Osteoblast (primary cell): Measurements from ENCODE around the gene ERCC8. TPM values are rescaled to one million over a fixed set of nuclear protein-coding genes. Genes with fewer than 3 reads are reported as not detected.
A peak's percentile ranks its signal among the peaks of the same experiment; 100 is the strongest.

Experiments used
- DNase-seq: peaks from one replicate; pipeline ENCODE4 v3.0.0; 2011; ENCODE audit warnings: low spot score, mixed read lengths; ENCODE audit not compliant: insufficient read length; ENCODE audit errors: missing footprints
- H2AFZ ChIP-seq: 2 replicates; pipeline ENCODE4 v1.6.0; 2011; ENCODE audit warnings: mild to moderate bottlenecking, low read length
- H3K27ac ChIP-seq: 2 replicates; pipeline ENCODE4 v1.5.1; 2011; ENCODE audit warnings: mild to moderate bottlenecking, low read depth, low read length, moderate library complexity
- H3K27me3 ChIP-seq: 2 replicates; pipeline ENCODE4 v1.6.0; 2012; ENCODE audit warnings: mild to moderate bottlenecking, control low read depth, inconsistent platforms, low read length, moderate library complexity; ENCODE audit not compliant: insufficient read depth
- H3K36me3 ChIP-seq: 2 replicates; pipeline ENCODE4 v1.5.1; 2011; ENCODE audit warnings: mild to moderate bottlenecking, low read length, control low read depth, moderate library complexity; ENCODE audit not compliant: insufficient read depth
- H3K4me1 ChIP-seq: 2 replicates; pipeline ENCODE4 v1.5.1; 2011; ENCODE audit warnings: mild to moderate bottlenecking, low read length, control low read depth, moderate library complexity; ENCODE audit not compliant: insufficient read depth
- H3K4me2 ChIP-seq: 2 replicates; pipeline ENCODE4 v1.6.0; 2011; ENCODE audit warnings: mild to moderate bottlenecking, low read length; ENCODE audit not compliant: insufficient read depth
- H3K4me3 ChIP-seq: fragments of 200-600 bp; sonication (generic); 3 replicates; pipeline ENCODE4 v1.5.1; 2012; ENCODE audit warnings: mild to moderate bottlenecking, low read length, inconsistent platforms; ENCODE audit not compliant: insufficient read depth
- H3K79me2 ChIP-seq: 2 replicates; pipeline ENCODE4 v1.6.0; 2012; ENCODE audit warnings: mild to moderate bottlenecking, low read length, control low read depth, inconsistent platforms; ENCODE audit not compliant: insufficient read depth
- H3K9me3 ChIP-seq: 2 replicates; pipeline ENCODE4 v1.5.1; 2011; ENCODE audit warnings: low read depth, low read length, control low read depth
- H4K20me1 ChIP-seq: 2 replicates; pipeline ENCODE4 v1.6.0; 2012; ENCODE audit warnings: mild to moderate bottlenecking, low read length, control low read depth; ENCODE audit not compliant: insufficient read depth
- total RNA-seq: library from RNA; depleted of rRNA; stranded (reverse); fragments of >200 nt; gene quantifications from 2 replicates; pipeline ENCODE4 v1.2.3, GENCODE V29; 2012
- TF ChIP-seq, protein P1 (sequence below): IDR thresholded peaks from 2 replicates; pipeline ENCODE4 v1.5.1; 2011; ENCODE audit warnings: mild to moderate bottlenecking, low read depth, low read length, moderate library complexity; ENCODE audit errors: extremely low read depth

ERCC8 gene, protein sequence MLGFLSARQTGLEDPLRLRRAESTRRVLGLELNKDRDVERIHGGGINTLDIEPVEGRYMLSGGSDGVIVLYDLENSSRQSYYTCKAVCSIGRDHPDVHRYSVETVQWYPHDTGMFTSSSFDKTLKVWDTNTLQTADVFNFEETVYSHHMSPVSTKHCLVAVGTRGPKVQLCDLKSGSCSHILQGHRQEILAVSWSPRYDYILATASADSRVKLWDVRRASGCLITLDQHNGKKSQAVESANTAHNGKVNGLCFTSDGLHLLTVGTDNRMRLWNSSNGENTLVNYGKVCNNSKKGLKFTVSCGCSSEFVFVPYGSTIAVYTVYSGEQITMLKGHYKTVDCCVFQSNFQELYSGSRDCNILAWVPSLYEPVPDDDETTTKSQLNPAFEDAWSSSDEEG
- 20.0 and 23.2 TPM in 2 replicates for total RNA-seq

DNA sequence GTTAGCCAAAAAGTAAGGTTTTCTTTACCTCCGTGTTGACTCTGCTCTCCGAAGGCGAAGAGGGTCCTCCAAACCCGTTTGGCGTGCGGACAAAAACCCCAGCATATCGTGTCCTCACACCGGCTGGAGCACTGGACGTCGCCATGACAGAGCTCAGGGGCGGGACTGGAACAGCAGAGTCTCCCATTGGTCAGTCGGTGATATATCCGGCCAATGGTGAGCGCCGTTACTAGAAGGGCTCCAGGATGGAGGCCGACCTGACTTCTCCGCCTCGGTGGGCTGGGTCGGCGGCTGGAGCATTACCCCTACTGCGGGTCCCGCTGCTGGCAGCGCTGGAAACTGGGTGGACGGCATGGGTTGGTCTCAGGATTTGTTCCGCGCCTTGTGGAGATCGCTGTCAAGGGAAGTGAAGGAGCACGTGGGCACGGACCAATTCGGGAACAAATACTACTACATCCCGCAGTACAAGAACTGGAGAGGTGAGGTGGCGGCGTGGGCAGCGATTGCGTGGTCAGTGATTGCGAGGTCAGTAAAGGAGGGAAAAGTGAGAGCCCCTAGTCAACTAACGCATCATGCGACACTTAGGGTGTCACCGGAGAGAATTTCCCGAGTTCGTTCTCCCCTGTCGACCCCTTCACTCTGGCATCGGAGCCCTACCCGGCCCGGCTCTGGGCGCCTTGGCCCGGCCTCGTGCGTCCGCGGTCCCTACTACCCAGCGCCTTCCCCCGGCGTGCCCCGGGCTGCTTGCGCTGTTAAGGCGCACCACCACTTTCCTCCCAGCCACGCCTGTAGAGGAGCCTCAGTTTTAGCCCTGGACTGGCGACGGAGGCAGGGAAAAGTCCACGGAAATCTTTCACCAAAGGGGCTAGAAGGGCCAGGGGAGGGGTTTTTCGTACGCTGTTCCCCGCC, at the start of gene ERCC8, which contains the start of gene NDUFAF2:
Gene ERCC8 (minus strand): TSS at position 167 of the 909 bp plus-strand sequence. CDS start 62 bp downstream, at position 105.
Gene NDUFAF2 (plus strand): TSS at position 302 of the 909 bp plus-strand sequence. CDS start 51 bp downstream, at position 353.
- H3K79me2 ChIP-seq: peaks cover 84% of the 10 kb centered on the region
- peak within 1 kb of the TSS; percentile 87 for H3K27ac ChIP-seq
- peaks cover 12% of the 10 kb centered on the region for H4K20me1 ChIP-seq
- peak within 1 kb of the TSS; percentile 100 for H2AFZ ChIP-seq
- H3K9me3 ChIP-seq: no peaks in the 10 kb centered on the region
- no peaks in the 10 kb centered on the region for H3K27me3 ChIP-seq
- DNase-seq: peak; percentile 97
- H3K36me3 ChIP-seq: no peaks in the 10 kb centered on the region
- peaks cover 20% of the 10 kb centered on the region for H3K4me1 ChIP-seq
- TF ChIP-seq, protein P1, sequence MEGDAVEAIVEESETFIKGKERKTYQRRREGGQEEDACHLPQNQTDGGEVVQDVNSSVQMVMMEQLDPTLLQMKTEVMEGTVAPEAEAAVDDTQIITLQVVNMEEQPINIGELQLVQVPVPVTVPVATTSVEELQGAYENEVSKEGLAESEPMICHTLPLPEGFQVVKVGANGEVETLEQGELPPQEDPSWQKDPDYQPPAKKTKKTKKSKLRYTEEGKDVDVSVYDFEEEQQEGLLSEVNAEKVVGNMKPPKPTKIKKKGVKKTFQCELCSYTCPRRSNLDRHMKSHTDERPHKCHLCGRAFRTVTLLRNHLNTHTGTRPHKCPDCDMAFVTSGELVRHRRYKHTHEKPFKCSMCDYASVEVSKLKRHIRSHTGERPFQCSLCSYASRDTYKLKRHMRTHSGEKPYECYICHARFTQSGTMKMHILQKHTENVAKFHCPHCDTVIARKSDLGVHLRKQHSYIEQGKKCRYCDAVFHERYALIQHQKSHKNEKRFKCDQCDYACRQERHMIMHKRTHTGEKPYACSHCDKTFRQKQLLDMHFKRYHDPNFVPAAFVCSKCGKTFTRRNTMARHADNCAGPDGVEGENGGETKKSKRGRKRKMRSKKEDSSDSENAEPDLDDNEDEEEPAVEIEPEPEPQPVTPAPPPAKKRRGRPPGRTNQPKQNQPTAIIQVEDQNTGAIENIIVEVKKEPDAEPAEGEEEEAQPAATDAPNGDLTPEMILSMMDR: no peak
- H3K4me2 ChIP-seq: peak within 1 kb of the TSS; percentile 95
- peak within 1 kb of the TSS; percentile 97 for H3K4me3 ChIP-seq

DNA sequence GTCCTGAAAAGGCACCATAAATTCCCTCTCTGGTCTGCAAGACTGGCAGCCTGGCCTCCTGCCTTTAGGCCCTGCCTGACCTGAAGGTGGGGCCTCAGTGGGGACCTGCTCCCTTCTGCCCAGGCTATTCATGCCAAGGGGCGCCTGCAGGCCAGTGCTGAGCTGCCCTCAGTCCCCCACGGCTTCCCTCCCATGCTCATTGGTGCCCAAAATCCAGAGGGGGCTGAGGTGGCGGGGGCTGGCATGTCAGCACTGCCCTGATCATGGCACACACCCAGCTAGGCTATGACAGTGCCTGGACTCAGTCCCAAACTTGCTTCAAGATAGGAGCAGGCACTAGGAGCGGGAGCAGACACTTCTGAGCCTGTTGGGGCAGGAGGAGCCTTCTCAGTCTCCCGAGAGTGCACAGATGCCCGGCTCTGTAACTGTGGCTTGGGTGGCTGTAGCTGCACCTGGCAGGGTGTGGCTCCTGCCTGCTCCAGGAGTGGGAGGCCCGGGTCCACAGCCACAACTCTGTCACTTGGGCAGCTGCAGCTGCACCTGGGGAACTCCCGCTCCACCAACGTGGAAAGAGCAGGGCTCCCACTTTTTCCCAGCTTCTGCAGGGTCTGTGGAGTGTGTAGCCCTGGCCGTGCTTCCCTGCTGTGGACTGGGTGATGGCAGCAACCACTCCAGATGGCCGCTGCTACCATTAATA, 49.2 kb upstream of the ERCC8 start:
- H3K4me1 ChIP-seq: no peaks in the 10 kb centered on the region
- no peak overlapping the region for H3K27ac ChIP-seq
- H3K36me3 ChIP-seq: no peaks in the 10 kb centered on the region
- H4K20me1 ChIP-seq: peaks cover 12% of the 10 kb centered on the region
- H3K79me2 ChIP-seq: peaks cover 33% of the 10 kb centered on the region
- no peak overlapping the region for H3K4me3 ChIP-seq
- no peak for DNase-seq
- TF ChIP-seq, protein P1: no peak
- no peaks in the 10 kb centered on the region for H3K27me3 ChIP-seq
- no peak overlapping the region for H2AFZ ChIP-seq
- H3K4me2 ChIP-seq: no peak overlapping the region
- peaks cover 3% of the 10 kb centered on the region for H3K9me3 ChIP-seq

DNA sequence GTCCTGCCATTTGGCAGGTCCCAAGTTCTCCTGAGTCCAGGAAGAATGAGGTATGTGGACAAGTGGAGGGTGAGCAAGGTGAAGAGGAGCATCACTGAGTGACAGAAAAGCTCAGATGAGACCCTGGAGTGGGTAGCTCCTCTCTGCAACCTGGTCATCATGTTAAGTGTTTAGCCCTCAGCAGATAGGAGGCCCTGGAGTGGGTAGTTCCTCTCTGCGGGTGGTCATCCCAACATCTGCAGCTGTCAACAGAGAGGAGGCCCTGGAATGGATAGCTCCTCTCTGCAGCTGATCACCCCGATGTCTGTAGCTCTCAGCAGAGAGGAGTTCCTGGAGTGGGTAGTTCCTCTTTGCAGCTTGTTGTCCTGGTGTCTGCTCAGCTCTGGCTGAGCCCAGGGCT, 48.6 kb upstream of the ERCC8 start:
- no peak for DNase-seq
- no peak overlapping the region for H3K4me2 ChIP-seq
- peaks cover 3% of the 10 kb centered on the region for H3K9me3 ChIP-seq
- H3K79me2 ChIP-seq: peaks cover 30% of the 10 kb centered on the region
- TF ChIP-seq, protein P1: no peak
- H3K4me3 ChIP-seq: no peak overlapping the region
- no peaks in the 10 kb centered on the region for H3K4me1 ChIP-seq
- H4K20me1 ChIP-seq: peaks cover 12% of the 10 kb centered on the region
- H3K36me3 ChIP-seq: no peaks in the 10 kb centered on the region
- no peak overlapping the region for H2AFZ ChIP-seq
- no peak overlapping the region for H3K27ac ChIP-seq
- no peaks in the 10 kb centered on the region for H3K27me3 ChIP-seq
